NCI-H2227 (cell line): ENCODE results near the gene ZHX3.
A peak's percentile ranks its signal among the peaks of the same experiment; 100 is the strongest.
"Not testable (repeated sequence)": the region's sequence is repeated elsewhere in the genome, so short reads cannot be mapped to it uniquely, and the experiment has no call there.

Source experiments
- DNase-seq: peaks from one replicate; lab custom pipeline; 2025; ENCODE audit not compliant: unreplicated experiment; lab: John Stamatoyannopoulos, UW

ZHX3 gene

DNA sequence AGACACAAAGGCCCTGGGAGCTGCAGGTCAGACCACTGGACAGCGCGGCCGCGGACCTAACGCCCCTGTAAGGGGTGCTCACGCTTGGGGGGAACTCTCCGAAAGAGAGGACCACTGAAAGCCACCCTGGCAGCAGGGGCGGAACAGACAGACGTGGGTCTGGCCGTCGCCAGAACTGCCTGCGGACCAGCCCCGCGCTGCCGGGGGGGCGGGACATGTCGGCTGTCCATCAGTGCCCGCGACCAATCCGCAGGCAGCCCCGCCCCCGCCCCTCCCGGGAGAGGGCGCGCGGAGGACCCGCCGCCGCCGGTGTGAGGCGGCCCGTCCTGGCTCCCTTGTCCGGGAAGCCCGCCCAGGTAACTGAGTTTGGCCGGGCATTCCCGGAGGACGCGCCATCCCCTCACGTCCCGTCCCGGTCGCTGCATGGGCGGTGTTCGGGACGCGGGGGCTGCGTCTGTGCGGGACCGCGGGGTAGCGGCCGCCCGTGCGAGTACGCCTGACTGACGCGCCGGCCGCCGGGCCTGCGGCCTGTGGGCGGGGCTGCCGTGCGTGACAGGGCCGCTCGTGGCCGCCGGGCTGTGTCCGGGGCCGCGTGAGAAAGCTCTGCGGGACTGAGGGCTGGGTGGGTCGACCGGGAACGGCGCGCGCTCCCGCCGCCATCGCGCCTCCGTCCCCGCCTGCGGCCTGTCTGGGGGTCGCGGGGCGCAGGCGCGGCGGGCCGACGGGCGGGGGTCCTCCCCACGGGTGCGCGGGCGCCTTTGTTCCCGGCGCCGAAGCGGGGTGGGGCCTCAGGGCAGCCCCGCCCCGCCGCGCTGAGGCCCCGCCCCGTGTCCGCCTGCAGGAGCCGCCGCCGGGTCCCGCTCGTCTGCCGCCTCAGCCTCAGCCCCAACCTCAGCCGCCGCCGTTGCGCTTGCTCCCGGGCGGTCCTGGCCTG, 180.6 kb downstream of the ZHX3 start, which contains the start of gene PLCG1:
PLCG1 (plus strand) TSS at position 864 of the 934 bp plus-strand sequence. CDS start 99 bp downstream, outside the sequence.
- DNase-seq, result peak; percentile 93

DNA sequence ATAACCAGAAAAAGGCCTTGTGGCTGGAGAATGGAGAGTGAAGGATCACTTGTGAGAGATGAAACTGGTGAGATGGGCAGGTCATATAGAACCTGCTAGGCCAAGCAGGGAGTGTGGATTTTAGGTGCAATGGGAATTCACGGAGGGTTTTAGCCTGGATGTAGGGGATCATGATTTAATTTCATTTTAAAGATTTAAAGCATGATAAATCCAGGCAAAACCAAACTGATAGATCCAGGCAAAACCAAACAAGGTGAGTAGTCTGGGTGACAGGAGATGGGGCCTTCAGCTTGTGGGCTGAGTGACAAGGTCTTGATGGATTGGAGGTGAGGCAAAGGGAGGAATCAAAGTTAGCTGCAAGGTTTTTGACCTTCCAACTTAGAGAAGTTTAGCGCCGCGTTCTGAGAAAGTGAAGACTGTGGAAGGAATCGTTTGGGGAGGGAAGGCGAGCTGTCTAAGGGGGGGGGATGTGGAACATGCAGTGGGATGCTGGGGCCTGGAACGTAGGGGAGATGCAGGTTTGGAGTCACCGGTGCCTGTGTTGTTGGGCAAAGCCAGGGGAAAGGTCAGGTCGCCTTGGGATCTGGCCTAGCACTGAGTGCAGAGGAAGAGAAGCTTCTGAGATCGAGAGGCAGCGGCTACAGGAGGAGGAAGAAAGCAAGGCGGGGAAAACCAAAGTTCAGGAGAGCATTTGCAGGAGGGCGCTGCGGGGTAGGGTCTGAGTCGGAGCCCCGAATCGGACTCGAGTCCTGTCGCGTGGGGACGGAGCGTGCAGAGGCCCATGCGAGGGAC, 181.4 kb downstream of the ZHX3 start:
- DNase-seq, result peak; percentile 70

GRCh38 chr20:41135187-41135887, 182.2 kb downstream of the ZHX3 start:
- peak; percentile 32 for DNase-seq

GRCh38 chr20:41134362-41135186, 183.0 kb downstream of the ZHX3 start:
- no peak for DNase-seq

DNA sequence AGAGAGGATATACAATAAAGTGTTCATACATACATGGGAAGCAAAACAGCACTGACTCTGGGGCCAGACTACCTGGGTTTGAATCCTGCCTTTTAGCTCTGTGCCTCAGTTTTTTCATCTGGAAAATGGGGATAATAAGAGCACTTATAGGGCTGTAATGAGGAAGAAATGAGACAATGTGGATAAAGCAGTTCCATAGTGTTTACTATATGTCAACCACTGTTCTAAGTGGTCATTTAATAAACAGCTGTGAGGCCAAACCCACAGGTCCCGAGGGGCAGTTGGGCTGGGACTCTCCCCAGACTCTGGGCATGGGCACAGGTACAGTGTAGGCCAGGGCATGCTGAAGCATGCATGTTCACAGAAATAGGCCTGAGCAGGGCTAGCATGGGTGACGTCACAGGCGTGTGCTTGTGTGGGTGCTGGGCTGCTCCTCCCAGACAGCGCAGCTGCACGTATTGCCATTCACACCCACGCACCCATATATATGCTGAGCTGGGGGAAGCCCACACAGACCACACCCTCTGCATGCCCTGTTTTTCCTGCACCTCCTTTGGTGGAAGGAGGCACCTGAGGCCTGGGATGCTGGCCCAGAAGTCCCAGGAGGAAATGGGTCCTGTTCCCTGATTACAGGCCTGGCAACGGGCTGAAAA, 183.7 kb downstream of the ZHX3 start:
- DNase-seq, result no peak

DNA sequence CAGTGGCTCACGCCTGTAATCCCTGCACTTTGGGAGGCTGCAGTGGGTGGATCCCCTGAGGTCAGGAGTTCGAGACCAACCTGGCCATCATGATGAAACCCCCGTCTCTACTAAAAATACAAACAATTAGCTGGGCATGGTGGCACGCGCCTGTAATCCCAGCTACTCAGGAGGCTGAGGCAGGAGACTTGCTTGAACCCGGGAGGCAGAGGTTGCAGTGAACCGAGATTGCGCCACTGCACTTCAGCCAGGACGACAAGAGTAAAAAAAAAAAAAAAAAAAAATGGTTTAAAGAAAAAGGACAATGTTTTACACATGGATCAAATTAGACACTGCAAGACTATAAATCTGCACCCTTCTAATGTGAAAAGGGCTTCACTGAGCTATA, 185.1 kb downstream of the ZHX3 start:
- not testable (repeated sequence) for DNase-seq

DNA sequence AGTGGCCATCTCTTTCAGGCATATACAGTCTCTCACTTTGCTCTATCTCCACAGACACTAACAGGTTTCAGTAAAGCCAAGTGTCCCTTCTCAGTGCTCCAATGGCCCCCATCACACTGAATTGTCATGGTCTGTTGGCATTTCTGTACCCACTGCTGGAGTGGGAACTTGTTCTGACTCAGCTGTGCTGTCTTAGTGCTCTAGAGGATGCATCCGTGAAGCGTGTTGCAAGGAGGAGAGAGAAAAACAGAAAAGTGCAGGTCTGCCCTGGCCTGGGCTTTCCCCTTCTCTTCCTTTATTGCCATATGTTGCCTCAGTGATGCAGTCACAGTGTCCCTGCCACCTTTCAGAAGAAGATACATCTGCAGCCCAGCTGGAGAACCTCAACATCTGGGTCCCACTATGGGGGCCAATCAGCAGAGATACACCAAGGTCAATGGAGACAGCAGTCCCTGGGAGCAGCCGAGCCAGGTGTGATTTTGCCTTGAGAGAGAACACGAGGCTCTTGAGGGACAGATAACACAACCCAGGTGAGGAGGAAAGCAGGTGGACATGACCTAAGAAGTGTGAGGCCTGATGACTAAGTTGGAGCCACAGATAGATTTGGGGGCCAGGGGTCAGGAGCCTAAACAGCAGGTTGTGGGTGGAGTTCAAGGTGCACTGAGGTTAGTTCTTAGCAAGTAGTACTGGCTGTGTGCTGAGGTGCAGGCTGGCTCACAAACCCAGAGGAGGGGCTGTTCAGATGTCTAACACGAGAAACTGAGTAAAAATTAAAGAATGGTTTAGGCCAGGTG, 185.7 kb downstream of the ZHX3 start:
- no peak for DNase-seq
